IMR-90 (cell line): Measurements from ENCODE around the gene CDKAL1. TPM values are rescaled to one million over a fixed set of nuclear protein-coding genes. Genes with fewer than 3 reads are reported as not detected.

Experiments
- ATAC-seq: fragments of 200-7000 bp; cut with Tn5 transposase; 2 replicates; pipeline ENCODE4 v1.9.1; 2020; ENCODE audit warnings: low read depth, mild to moderate bottlenecking, moderate library complexity
- BruUV-seq: library from RNA; stranded (reverse); fragments of 400-500 nt; replicated peaks from 2 replicates; lab custom pipeline; 2021; lab: Mats Ljungman, UMichigan
- CTCF ChIA-PET: fragments of 300-600 bp; formaldehyde crosslinking; extraction: SDS; loops from one replicate; lab custom pipeline; 2021; ENCODE audit warnings: antibody characterized with exemption; lab: Yijun Ruan, JAX
- POLR2A ChIA-PET: fragments of 300-600 bp; sonication (Branson Sonifier 250); formaldehyde crosslinking; loops from one replicate; lab custom pipeline; 2022; ENCODE audit warnings: antibody characterized with exemption; ENCODE audit not compliant: unreplicated experiment; lab: Charles Lee
- DNase-seq: peaks from one replicate; pipeline ENCODE4 v3.0.0; 2013
- H2AFZ ChIP-seq: replicated peaks from 2 replicates; pipeline ENCODE3; 2013; ENCODE audit warnings: low read length, mild to moderate bottlenecking; ENCODE audit not compliant: poor library complexity
- H2AK5ac ChIP-seq: 2 replicates; pipeline ENCODE4 v1.6.1; 2013; ENCODE audit warnings: low read depth, low read length, inconsistent platforms
- H2AK9ac ChIP-seq: replicated peaks from 2 replicates; pipeline ENCODE3; 2013; ENCODE audit warnings: mild to moderate bottlenecking, low read depth, low read length, moderate library complexity; ENCODE audit not compliant: poor library complexity
- H2BK120ac ChIP-seq: 2 replicates; pipeline ENCODE4 v1.6.1; 2013; ENCODE audit warnings: low read depth, low read length, inconsistent platforms
- H2BK15ac ChIP-seq: 3 replicates; pipeline ENCODE4 v1.6.1; 2013; ENCODE audit warnings: low read depth, low read length, inconsistent platforms
- H2BK20ac ChIP-seq: 2 replicates; pipeline ENCODE4 v1.6.1; 2013; ENCODE audit warnings: low read depth, mild to moderate bottlenecking, inconsistent platforms, low read length, moderate library complexity
- H2BK5ac ChIP-seq: 2 replicates; pipeline ENCODE4 v1.6.1; 2013; ENCODE audit warnings: mild to moderate bottlenecking, low read depth, low read length, inconsistent platforms; ENCODE audit not compliant: poor library complexity, severe bottlenecking
- H3K14ac ChIP-seq: replicated peaks from 2 replicates; pipeline ENCODE4 v1.6.1; 2013; ENCODE audit warnings: low read depth, low read length, inconsistent platforms
- H3K18ac ChIP-seq: 2 replicates; pipeline ENCODE4 v1.6.1; 2013; ENCODE audit warnings: low read depth, low read length, control low read depth
- H3K23ac ChIP-seq: 2 replicates; pipeline ENCODE4 v1.6.1; 2013; ENCODE audit warnings: low read depth, low read length, inconsistent platforms
- H3K27ac ChIP-seq: 2 replicates; pipeline ENCODE4 v1.5.1; 2013; ENCODE audit warnings: mild to moderate bottlenecking, control low read depth, low read length; ENCODE audit not compliant: insufficient read depth
- H3K27me3 ChIP-seq: 2 replicates; pipeline ENCODE4 v1.6.1; 2013; ENCODE audit warnings: low read length; ENCODE audit not compliant: control insufficient read depth, insufficient read depth
- H3K36me3 ChIP-seq: 2 replicates; pipeline ENCODE4 v1.6.1; 2013; ENCODE audit warnings: low read length, mixed read lengths; ENCODE audit not compliant: control insufficient read depth, insufficient read depth
- H3K4ac ChIP-seq: 2 replicates; pipeline ENCODE4 v1.6.1; 2013; ENCODE audit warnings: low read depth, low read length, inconsistent platforms
- H3K4me1 ChIP-seq: 2 replicates; pipeline ENCODE4 v1.6.1; 2013; ENCODE audit warnings: low read length, mixed read lengths; ENCODE audit not compliant: control insufficient read depth, insufficient read depth
- H3K4me2 ChIP-seq: 2 replicates; pipeline ENCODE4 v1.6.1; 2013; ENCODE audit warnings: low read depth, mild to moderate bottlenecking, control low read depth, low read length, moderate library complexity
- H3K4me3 ChIP-seq: 2 replicates; pipeline ENCODE4 v1.5.1; 2013; ENCODE audit warnings: low read depth, mild to moderate bottlenecking, control low read depth, low read length, moderate library complexity; ENCODE audit not compliant: insufficient read depth
- H3K56ac ChIP-seq: 2 replicates; pipeline ENCODE4 v1.6.1; 2013; ENCODE audit warnings: low read length, inconsistent platforms; ENCODE audit not compliant: insufficient read depth; ENCODE audit errors: extremely low read depth
- H3K79me1 ChIP-seq, 2 experiments: 2 replicates each; pipeline ENCODE4 v1.6.1; 2013; ENCODE audit warnings: low read length in 2 of 2, inconsistent platforms in 1 of 2, low read depth in 1 of 2
- H3K9ac ChIP-seq: 2 replicates; pipeline ENCODE4 v1.6.1; 2013; ENCODE audit warnings: low read depth, low read length, control low read depth
- H3K9me1 ChIP-seq: 2 replicates; pipeline ENCODE4 v1.6.1; 2013; ENCODE audit warnings: low read length, inconsistent platforms; ENCODE audit not compliant: insufficient read depth
- H3K9me3 ChIP-seq: 2 replicates; pipeline ENCODE4 v1.6.1; 2013; ENCODE audit warnings: low read length; ENCODE audit not compliant: control insufficient read depth, insufficient read depth
- H4K20me1 ChIP-seq: 2 replicates; pipeline ENCODE4 v1.6.1; 2013; ENCODE audit warnings: low read length, inconsistent platforms; ENCODE audit not compliant: insufficient read depth
- H4K5ac ChIP-seq: 2 replicates; pipeline ENCODE4 v1.6.1; 2013; ENCODE audit warnings: mild to moderate bottlenecking, low read depth, low read length, control low read depth
- H4K8ac ChIP-seq, 2 experiments: 2 replicates each; pipeline ENCODE4 v1.6.1; 2013; ENCODE audit warnings: low read depth in 2 of 2, low read length in 2 of 2, control low read depth in 1 of 2, inconsistent platforms in 1 of 2
- H4K91ac ChIP-seq: 2 replicates; pipeline ENCODE4 v1.6.1; 2013; ENCODE audit warnings: low read depth, low read length, inconsistent platforms; ENCODE audit not compliant: insufficient read depth
- BHLHE40 ChIP-seq: fragments of 150-350 bp; IDR thresholded peaks from 2 replicates; pipeline ENCODE4 v1.6.1; 2016; ENCODE audit warnings: mild to moderate bottlenecking, low read depth, low read length
- CHD1 ChIP-seq: IDR thresholded peaks from 2 replicates; pipeline ENCODE4 v1.6.1; 2012; ENCODE audit warnings: low read depth, low read length, improper control_type of control experiment
- FOS ChIP-seq: fragments of 150-350 bp; IDR thresholded peaks from 2 replicates; pipeline ENCODE4 v1.6.1; 2016; ENCODE audit warnings: low read depth, low read length
- WGBS, 2 experiments: methylation state at CpG; one replicate each; pipeline versions ENCODE4 v1.1.5 to v1.1.7; 2013; ENCODE audit warnings: missing lambda C conversion rate in 2 of 2; ENCODE audit not compliant: insufficient read length in 1 of 2; ENCODE audit errors: extremely low coverage in 2 of 2; 5-methylcytosine and 5-hydroxymethylcytosine counted together
- dilution Hi-C: fragments of 300-500 bp; cut with HindIII; formaldehyde crosslinking; loops from one replicate; pipeline ENCODE4 v1.14.3; 2018; ENCODE audit warnings: low sequenced_read_pairs; ENCODE audit not compliant: unreplicated experiment
- in situ Hi-C: fragments of 300-500 bp; cut with MboI; formaldehyde crosslinking; loops from 3 replicates; pipeline ENCODE4 v1.14.3; 2019; ENCODE audit warnings: low sequenced_read_pairs, inconsistent platforms, mixed read lengths
- intact Hi-C: fragments of 100-400 bp; cut with micrococcal nuclease; formaldehyde crosslinking; loops from 2 replicates; pipeline ENCODE4 v1.10.0; 2022
- polyA plus RNA-seq, 3 experiments: library from polyadenylated mRNA; depleted of rRNA; stranded (reverse); fragments of >200 nt; gene quantifications; 2 replicates each; pipeline ENCODE4 v1.2.3, GENCODE V29; 2012; ENCODE audit warnings: low replicate concordance in 1 of 3
- total RNA-seq: library from RNA; depleted of rRNA; stranded (reverse); fragments of >200 nt; gene quantifications from 2 replicates; pipeline ENCODE4 v1.2.3, GENCODE V29; 2012

The CDKAL1 gene
- total and polyA plus RNA-seq, 2 of the 4 experiments (the other 2 are of a cell fraction) = 3.7 to 13.1 TPM

GRCh38 chr6:20819774-20820400 lies 285.6 kb downstream of the CDKAL1 start:
- H3K4me3 ChIP-seq = no peak overlapping the region
- no peak overlapping the region for H3K18ac ChIP-seq
- no peak overlapping the region for H3K27ac ChIP-seq
- CTCF ChIA-PET = no interaction called here
- H4K5ac ChIP-seq = no peak overlapping the region
- no peak overlapping the region for H2AK5ac ChIP-seq
- H2BK120ac ChIP-seq = no peak overlapping the region
- no peaks in the 10 kb centered on the region for H3K36me3 ChIP-seq
- intact Hi-C loops (no loop called here), dilution Hi-C loops (no loop called here), in situ Hi-C loops (no loop called here)
- H3K4me1 ChIP-seq = peaks cover 4% of the 10 kb centered on the region
- TF ChIP-seq BHLHE40 (no peak), CHD1 (no peak), FOS (no peak)
- H3K14ac ChIP-seq = no peak overlapping the region
- peaks cover 0 to 3% of the 10 kb centered on the region in 2 experiments; a peak in 2 of 4 replicates for H3K79me1 ChIP-seq
- POLR2A ChIA-PET = no interaction called here
- H4K8ac ChIP-seq = no peak overlapping the region
- no peak overlapping the region for H3K4me2 ChIP-seq
- H3K9me1 ChIP-seq = no peaks in the 10 kb centered on the region
- H4K91ac ChIP-seq = no peak overlapping the region
- H2AFZ ChIP-seq = no peak overlapping the region
- no peak overlapping the region for H3K56ac ChIP-seq
- no peak overlapping the region for H2BK15ac ChIP-seq
- no peaks in the 10 kb centered on the region for H4K20me1 ChIP-seq
- H2BK20ac ChIP-seq = no peak overlapping the region
- DNase-seq (no peak), ATAC-seq (no peak)
- H3K4ac ChIP-seq = no peak overlapping the region
- no peak overlapping the region for H2AK9ac ChIP-seq
- H3K9ac ChIP-seq = no peak overlapping the region
- WGBS, 2 experiments = no CpG with 5 or more reads among the region's 7 CpGs
- no peak overlapping the region for H2BK5ac ChIP-seq
- no peaks in the 10 kb centered on the region for H3K9me3 ChIP-seq
- no TSS peak for BruUV-seq
- no peaks in the 10 kb centered on the region for H3K27me3 ChIP-seq
- 0 out of 2 replicates have a peak overlapping the region, but pooled peaks have one; percentile 15 for H3K23ac ChIP-seq
